Liver (tissue), 9 donors: ENCODE results near the gene DIAPH3. TPM values are rescaled to one million over a fixed set of nuclear protein-coding genes. Genes with fewer than 3 reads are reported as not detected.

Experiments
- DNase-seq: peaks from one replicate; pipeline ENCODE4 v3.0.0-alpha.2; 2017; ENCODE audit warnings: low spot score
- H3K27ac ChIP-seq, 2 donors: one replicate each; pipeline ENCODE4 v1.7.0; 2013; ENCODE audit warnings: inconsistent platforms in 2 of 2, low read length in 2 of 2, control low read depth in 1 of 2, low read depth in 1 of 2, mild to moderate bottlenecking in 1 of 2
- H3K27me3 ChIP-seq, 4 donors: one replicate each; pipeline versions ENCODE4 v1.6.1 to v1.7.0; 2013; ENCODE audit warnings: low read length in 3 of 4, inconsistent platforms in 1 of 4, mild to moderate bottlenecking in 1 of 4, moderate library complexity in 1 of 4; ENCODE audit not compliant: control insufficient read depth in 4 of 4, insufficient read depth in 4 of 4
- H3K36me3 ChIP-seq, 4 donors: one replicate each; pipeline versions ENCODE4 v1.6.1 to v1.7.0; 2013; ENCODE audit warnings: low read length in 3 of 4, mild to moderate bottlenecking in 3 of 4, low read depth in 1 of 4, moderate library complexity in 1 of 4; ENCODE audit not compliant: control insufficient read depth in 4 of 4, insufficient read depth in 3 of 4
- H3K4me1 ChIP-seq, 4 donors: one replicate each; pipeline versions ENCODE4 v1.6.1 to v1.7.0; 2013; ENCODE audit warnings: low read length in 3 of 4, mild to moderate bottlenecking in 3 of 4, moderate library complexity in 1 of 4; ENCODE audit not compliant: control insufficient read depth in 4 of 4, insufficient read depth in 4 of 4
- H3K4me3 ChIP-seq, 3 donors: one replicate each; pipeline versions ENCODE4 v1.6.1 to v1.7.0; 2013; ENCODE audit warnings: low read length in 3 of 3, control low read depth in 1 of 3, low read depth in 1 of 3, mild to moderate bottlenecking in 1 of 3
- H3K9ac ChIP-seq, 2 donors: one replicate each; pipeline ENCODE4 v1.7.0; 2013; ENCODE audit warnings: low read length in 2 of 2, mild to moderate bottlenecking in 2 of 2, moderate library complexity in 2 of 2, control low read depth in 1 of 2, low read depth in 1 of 2
- H3K9me3 ChIP-seq, 4 donors: one replicate each; pipeline versions ENCODE4 v1.6.1 to v1.7.0; 2013; ENCODE audit warnings: low read length in 3 of 4; ENCODE audit not compliant: control insufficient read depth in 4 of 4
- EGR1 ChIP-seq, 2 donors: IDR thresholded peaks; 2 replicates each; pipeline ENCODE4 v1.6.1; 2016 to 2018; ENCODE audit warnings: antibody characterized with exemption in 2 of 2, low read depth in 2 of 2
- FOXA1 ChIP-seq: IDR thresholded peaks from 2 replicates; pipeline ENCODE4 v1.6.1; 2016; ENCODE audit warnings: antibody characterized with exemption
- FOXA2 ChIP-seq: IDR thresholded peaks from 2 replicates; pipeline ENCODE4 v1.6.1; 2016; ENCODE audit warnings: antibody characterized with exemption
- GABPA ChIP-seq, 2 donors: IDR thresholded peaks in 1 of 2; conservative IDR thresholded peaks in 1 of 2; 2 replicates each; pipeline ENCODE4 v1.6.1; 2016; ENCODE audit warnings: antibody characterized with exemption in 2 of 2, mild to moderate bottlenecking in 1 of 2, moderate library complexity in 1 of 2
- HNF4A ChIP-seq, 2 donors: conservative IDR thresholded peaks; 2 replicates each; pipeline ENCODE4 v1.6.1; 2016; ENCODE audit warnings: antibody characterized with exemption in 2 of 2, mild to moderate bottlenecking in 2 of 2
- HNF4G ChIP-seq: IDR thresholded peaks from 2 replicates; pipeline ENCODE4 v1.6.1; 2016; ENCODE audit warnings: antibody characterized with exemption
- JUND ChIP-seq, 2 donors: IDR thresholded peaks; 2 replicates each; pipeline ENCODE4 v1.6.1; 2016; ENCODE audit warnings: antibody characterized with exemption in 2 of 2
- NR2F2 ChIP-seq: IDR thresholded peaks from 2 replicates; pipeline ENCODE4 v1.6.1; 2016; ENCODE audit warnings: antibody characterized with exemption
- RAD21 ChIP-seq, 2 donors: IDR thresholded peaks; 2 replicates each; pipeline ENCODE4 v1.6.1; 2016; ENCODE audit warnings: antibody characterized with exemption in 2 of 2, mild to moderate bottlenecking in 2 of 2
- RXRA ChIP-seq, 2 donors: IDR thresholded peaks; 2 replicates each; pipeline ENCODE4 v1.6.1; 2017 to 2018; ENCODE audit warnings: antibody characterized with exemption in 2 of 2, mild to moderate bottlenecking in 1 of 2
- TAF1 ChIP-seq: conservative IDR thresholded peaks from 2 replicates; pipeline ENCODE4 v1.6.1; 2016; ENCODE audit warnings: antibody characterized with exemption, mild to moderate bottlenecking
- YY1 ChIP-seq: IDR thresholded peaks from 2 replicates; pipeline ENCODE4 v1.6.1; 2016; ENCODE audit warnings: antibody characterized with exemption, mild to moderate bottlenecking
- WGBS: extraction: QIAGEN DNeasy Blood & Tissue Kit; methylation state at CpG from one replicate; pipeline ENCODE4 v1.1.7; 2013; 5-methylcytosine and 5-hydroxymethylcytosine counted together
- polyA plus RNA-seq, 2 donors: library from polyadenylated mRNA; stranded (reverse) in 1 of 2; unstranded in 1 of 2; fragments of 200-250 nt in 1 of 2; fragments of >200 nt in 1 of 2; fragmentation: Nextera tagmentation in 1 of 2; extraction: Ambion mirVana in 1 of 2; gene quantifications; one replicate each; pipeline versions ENCODE4 v1.2.1 to v1.2.3, GENCODE V29; 2013 to 2015
- total RNA-seq, 2 donors: library from RNA; depleted of rRNA; stranded (reverse); fragments of >200 nt; gene quantifications; one replicate each; pipeline ENCODE4 v1.2.3, GENCODE V29; 2014
- TF ChIP-seq, protein P1 (sequence below): IDR thresholded peaks from 2 replicates; pipeline ENCODE4 v1.6.1; 2016; ENCODE audit warnings: antibody characterized with exemption
- TF ChIP-seq, protein P2 (sequence below): IDR thresholded peaks from 2 replicates; pipeline ENCODE4 v1.6.1; 2016; ENCODE audit warnings: antibody characterized with exemption
- TF ChIP-seq, protein P3 (sequence below): IDR thresholded peaks from 2 replicates; pipeline ENCODE4 v1.6.1; 2016; ENCODE audit warnings: antibody characterized with exemption, mild to moderate bottlenecking
- donor health status: healthy.
- donor health status: healthy.
- donor health status: healthy.
- donor health status: healthy.
- donor health status: healthy.

Gene DIAPH3
- total and polyA plus RNA-seq, 4 donors: 0.08 to 11.1 (median 0.27) TPM

DNA sequence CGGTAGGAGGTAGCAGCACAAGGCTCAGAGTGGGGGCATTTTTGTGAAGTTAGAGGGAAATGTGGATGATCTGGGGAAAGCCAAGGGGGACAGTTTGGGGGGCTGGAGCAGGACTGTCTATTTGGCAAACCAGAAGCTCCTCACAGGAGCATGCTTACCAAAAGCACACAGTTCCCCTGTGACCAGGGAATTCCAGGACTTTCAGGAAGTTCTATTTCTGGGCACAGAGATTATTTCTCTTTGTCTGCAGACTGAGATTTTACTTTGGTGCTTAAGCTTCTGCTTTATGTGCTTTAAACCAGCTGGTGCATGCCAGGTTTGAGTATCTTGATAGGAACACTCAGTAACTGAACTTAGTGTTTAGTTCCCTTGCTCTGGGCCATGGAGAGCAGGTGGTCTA is 525.3 kb downstream of the DIAPH3 start:
- no peak for DNase-seq
- Histone ChIP-seq H3K36me3 (no peaks in the 10 kb centered on the region), H3K27ac (no peak overlapping the region), H3K4me1 (no peaks in the 10 kb centered on the region), H3K4me3 (no peak overlapping the region), H3K9ac (no peak overlapping the region), H3K9me3 (no peaks in the 10 kb centered on the region), H3K27me3 (peaks cover 0 to 3% (median 0%) of the 10 kb centered on the region in 4 donors)
- WGBS: 79% methylated on average over 1 of the region's 1 CpG
- TF ChIP-seq JUND (IDR thresholded peaks at IDR 0.05) (no peak), RXRA (IDR thresholded peaks at IDR 0.05) (no peak), TAF1 (no peak), NR2F2 (no peak), YY1 (no peak), HNF4A (conservative IDR thresholded peaks at IDR 0.05) (no peak), FOXA2 (no peak), EGR1 (IDR thresholded peaks at IDR 0.05; ENCODE audit: low read depth in 2 of 2) (no peak)
- TF ChIP-seq, protein P1, sequence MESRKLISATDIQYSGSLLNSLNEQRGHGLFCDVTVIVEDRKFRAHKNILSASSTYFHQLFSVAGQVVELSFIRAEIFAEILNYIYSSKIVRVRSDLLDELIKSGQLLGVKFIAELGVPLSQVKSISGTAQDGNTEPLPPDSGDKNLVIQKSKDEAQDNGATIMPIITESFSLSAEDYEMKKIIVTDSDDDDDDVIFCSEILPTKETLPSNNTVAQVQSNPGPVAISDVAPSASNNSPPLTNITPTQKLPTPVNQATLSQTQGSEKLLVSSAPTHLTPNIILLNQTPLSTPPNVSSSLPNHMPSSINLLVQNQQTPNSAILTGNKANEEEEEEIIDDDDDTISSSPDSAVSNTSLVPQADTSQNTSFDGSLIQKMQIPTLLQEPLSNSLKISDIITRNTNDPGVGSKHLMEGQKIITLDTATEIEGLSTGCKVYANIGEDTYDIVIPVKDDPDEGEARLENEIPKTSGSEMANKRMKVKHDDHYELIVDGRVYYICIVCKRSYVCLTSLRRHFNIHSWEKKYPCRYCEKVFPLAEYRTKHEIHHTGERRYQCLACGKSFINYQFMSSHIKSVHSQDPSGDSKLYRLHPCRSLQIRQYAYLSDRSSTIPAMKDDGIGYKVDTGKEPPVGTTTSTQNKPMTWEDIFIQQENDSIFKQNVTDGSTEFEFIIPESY: no peak

DNA sequence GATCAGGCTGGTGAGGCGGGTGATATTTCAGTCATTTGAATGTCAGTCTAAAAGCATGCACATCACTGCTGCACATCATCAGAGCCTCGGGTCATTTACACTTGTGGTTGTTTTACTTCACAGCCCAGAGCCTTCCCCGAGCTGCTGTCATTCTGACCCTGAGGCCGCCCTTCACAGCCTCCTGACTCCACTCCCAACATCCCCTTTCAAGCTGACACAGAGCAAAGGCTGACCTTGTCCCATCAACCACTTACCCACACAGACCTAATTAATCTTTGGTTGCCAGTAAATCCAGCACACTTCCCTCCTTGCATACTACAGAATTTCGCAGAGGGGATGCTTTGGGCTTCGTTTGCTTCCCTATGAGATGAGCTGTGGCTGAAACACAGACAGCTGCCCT is 528.1 kb downstream of the DIAPH3 start:
- H3K9ac ChIP-seq: no peak overlapping the region
- H3K27me3 ChIP-seq: peaks cover 0 to 5% (median 0%) of the 10 kb centered on the region in 4 donors
- no peak overlapping the region for H3K27ac ChIP-seq
- no peaks in the 10 kb centered on the region for H3K4me1 ChIP-seq
- TF ChIP-seq RAD21 (IDR thresholded peaks at IDR 0.05) (no peak), HNF4G (no peak), GABPA (IDR thresholded peaks at IDR 0.05 in 1 of 2, conservative IDR thresholded peaks at IDR 0.05 in 1 of 2) (no peak), FOXA2 (no peak), FOXA1 (no peak)
- TF ChIP-seq, protein P2, sequence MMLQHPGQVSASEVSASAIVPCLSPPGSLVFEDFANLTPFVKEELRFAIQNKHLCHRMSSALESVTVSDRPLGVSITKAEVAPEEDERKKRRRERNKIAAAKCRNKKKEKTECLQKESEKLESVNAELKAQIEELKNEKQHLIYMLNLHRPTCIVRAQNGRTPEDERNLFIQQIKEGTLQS: no peak
- TF ChIP-seq, protein P3, sequence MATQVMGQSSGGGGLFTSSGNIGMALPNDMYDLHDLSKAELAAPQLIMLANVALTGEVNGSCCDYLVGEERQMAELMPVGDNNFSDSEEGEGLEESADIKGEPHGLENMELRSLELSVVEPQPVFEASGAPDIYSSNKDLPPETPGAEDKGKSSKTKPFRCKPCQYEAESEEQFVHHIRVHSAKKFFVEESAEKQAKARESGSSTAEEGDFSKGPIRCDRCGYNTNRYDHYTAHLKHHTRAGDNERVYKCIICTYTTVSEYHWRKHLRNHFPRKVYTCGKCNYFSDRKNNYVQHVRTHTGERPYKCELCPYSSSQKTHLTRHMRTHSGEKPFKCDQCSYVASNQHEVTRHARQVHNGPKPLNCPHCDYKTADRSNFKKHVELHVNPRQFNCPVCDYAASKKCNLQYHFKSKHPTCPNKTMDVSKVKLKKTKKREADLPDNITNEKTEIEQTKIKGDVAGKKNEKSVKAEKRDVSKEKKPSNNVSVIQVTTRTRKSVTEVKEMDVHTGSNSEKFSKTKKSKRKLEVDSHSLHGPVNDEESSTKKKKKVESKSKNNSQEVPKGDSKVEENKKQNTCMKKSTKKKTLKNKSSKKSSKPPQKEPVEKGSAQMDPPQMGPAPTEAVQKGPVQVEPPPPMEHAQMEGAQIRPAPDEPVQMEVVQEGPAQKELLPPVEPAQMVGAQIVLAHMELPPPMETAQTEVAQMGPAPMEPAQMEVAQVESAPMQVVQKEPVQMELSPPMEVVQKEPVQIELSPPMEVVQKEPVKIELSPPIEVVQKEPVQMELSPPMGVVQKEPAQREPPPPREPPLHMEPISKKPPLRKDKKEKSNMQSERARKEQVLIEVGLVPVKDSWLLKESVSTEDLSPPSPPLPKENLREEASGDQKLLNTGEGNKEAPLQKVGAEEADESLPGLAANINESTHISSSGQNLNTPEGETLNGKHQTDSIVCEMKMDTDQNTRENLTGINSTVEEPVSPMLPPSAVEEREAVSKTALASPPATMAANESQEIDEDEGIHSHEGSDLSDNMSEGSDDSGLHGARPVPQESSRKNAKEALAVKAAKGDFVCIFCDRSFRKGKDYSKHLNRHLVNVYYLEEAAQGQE: no peak
- no peaks in the 10 kb centered on the region for H3K36me3 ChIP-seq
- 65% methylated on average over 6 of the region's 6 CpGs for WGBS
- no peak for DNase-seq
- H3K9me3 ChIP-seq: no peaks in the 10 kb centered on the region
- H3K4me3 ChIP-seq: no peak overlapping the region
